ENCODE measurements around the gene SSNA1. TPM values are rescaled to one million over a fixed set of nuclear protein-coding genes. Genes with fewer than 3 reads are reported as not detected.

The SSNA1 gene
- total RNA-seq, 2 experiments from 2014 or later, result 103 TPM

DNA sequence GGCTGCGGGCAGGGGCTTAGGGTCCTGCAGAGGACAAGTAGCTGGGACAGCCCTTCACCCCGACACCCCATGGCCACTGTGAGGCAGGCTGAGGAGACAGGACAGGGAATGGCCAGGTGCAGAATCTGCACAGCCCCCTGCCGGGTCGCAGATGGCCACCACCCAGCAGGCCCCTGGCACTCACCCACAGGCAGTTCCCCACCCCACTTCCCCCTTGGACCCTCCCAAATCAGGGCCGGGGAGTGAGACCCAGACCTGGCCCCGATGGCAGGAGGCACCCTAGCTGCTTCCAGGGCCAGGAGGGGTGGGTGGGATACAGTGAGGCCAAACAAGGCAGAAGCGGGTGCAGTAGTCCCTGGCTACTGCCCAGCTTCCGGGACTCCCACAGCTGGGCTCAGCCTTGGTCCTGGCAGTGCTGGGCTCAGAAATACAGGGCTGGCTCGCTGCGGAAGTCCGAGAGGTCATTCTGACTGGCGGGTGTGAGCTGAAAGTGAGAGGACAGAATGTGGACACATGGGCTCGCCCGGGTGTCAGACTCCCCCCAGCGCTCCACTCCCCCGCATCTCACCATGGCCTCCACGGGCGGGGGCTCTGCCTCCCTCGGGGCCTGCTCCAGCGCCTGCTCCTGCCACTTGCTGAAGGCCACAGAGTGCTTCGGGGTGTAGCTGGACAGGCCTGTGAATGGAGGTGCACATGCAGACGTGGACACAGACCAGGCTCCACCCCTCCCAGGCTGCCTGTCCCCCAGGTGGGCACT is 3.4 kb downstream of the SSNA1 start:
- ChIA-PET CTCF (interaction anchor here (0.5 to 1.7 kb wide), 2 partner anchors 45 to 66 kb away, joined by 4 to 5 read pairs; no protein-coding TSS in a partner anchor), POLR2A (interaction anchor here (0.6 kb wide), 1 partner anchor 63 kb away, joined by 3 read pairs; no protein-coding TSS in a partner anchor)

DNA sequence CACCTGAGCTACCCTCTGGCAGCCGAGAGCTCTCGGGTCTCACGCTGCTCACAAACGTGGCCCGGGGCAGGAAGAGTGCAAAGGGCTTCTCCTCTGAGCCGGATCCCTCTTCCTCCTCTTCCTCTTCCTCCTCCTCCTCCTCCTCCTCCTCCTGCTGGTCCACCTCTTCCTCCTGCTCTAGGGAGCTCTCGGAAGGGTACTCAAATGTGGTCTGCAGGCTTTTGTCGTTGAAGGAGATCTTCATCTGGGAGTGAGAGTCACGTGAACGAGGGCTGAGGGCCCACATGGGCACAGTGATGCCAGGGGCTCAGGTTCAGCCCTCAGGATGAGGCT is 3.9 kb downstream of the SSNA1 start:
- ChIA-PET CTCF (interaction anchor here (0.5 to 1.7 kb wide), 2 partner anchors 44 to 67 kb away, joined by 4 to 5 read pairs; no protein-coding TSS in a partner anchor), POLR2A (interaction anchor here (0.6 kb wide), 1 partner anchor 56 kb away, joined by 5 read pairs; no protein-coding TSS in a partner anchor)

DNA sequence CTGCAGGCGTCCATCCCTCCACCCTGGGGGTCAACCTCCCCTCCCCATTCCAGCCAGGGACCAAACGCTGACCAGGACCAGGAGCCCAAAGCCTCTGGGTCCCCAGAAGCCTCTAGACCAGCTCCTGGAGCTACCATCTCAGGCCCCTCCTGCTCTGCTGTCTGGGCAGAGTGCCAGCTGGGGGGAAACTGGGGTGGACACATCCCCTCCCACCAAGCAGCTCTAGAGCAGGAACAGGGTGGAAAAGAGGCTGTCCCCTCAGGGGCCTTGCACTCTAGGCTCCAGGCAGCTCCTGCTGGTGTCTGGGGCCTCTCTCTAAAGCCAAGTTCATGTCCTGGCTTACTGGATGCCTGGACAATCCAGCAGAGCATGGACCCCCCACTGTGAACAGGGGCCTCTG is 4.4 kb downstream of the SSNA1 start:
- CTCF ChIA-PET, result interaction anchor here (1.7 kb wide), 1 partner anchor 44 kb away, joined by 4 read pairs; no protein-coding TSS in a partner anchor
- POLR2A ChIA-PET, result interaction anchor here (0.6 kb wide), 1 partner anchor 55 kb away, joined by 5 read pairs; no protein-coding TSS in a partner anchor

DNA sequence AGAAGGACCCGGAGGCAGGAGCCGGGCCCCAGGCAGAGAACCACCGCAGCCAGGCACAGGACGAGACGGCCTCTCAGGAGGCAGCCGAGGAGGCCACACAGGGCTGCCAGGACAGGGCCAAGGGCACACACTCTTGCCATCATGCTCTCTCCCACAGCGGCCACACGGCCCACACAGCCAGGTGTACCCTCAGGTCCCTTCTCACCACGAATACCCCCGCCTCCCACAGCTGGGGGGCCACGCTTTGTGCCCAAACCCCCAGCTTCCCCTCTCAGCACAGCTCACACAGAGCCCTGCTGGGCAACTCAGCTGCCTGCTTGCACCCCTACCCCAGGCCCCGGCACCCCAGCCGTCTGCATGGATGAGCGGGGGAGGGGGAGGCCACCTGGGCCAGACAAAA is 5.3 kb downstream of the SSNA1 start:
- POLR2A ChIA-PET, result no interaction called here

DNA sequence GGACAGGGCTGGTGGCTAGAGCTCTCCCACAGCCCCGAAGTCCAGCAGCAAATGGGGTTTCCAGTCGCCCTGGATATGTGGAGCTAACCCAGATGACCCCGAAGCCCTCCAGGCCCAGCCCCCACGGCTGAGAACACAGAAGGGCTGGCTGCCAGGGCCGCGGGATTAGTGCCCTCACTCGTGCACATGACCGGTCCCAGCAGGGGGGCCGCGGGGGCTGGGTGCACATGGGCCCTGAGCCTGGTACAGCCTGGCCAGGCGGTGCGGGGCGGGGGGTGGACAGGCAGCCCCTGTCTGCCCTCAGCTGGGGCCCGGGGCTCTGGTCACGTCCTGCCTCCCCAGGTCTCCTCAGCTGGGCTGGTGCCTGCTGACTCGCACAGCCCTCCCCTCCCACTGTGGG is 5.9 kb downstream of the SSNA1 start:
- ChIA-PET POLR2A (no interaction called here), CTCF (interaction anchor here (1.2 to 1.4 kb wide), 2 partner anchors 10 to 11 kb away, joined by 3 to 4 read pairs; partner anchors contain the start of genes NDOR1 and TMEM203)

More for the DNA sequence above, 5.3 kb downstream of the SSNA1 start:
- CTCF ChIA-PET, result interaction anchor here (1.2 kb wide), 1 partner anchor 10 kb away, joined by 3 read pairs; no protein-coding TSS in a partner anchor

DNA sequence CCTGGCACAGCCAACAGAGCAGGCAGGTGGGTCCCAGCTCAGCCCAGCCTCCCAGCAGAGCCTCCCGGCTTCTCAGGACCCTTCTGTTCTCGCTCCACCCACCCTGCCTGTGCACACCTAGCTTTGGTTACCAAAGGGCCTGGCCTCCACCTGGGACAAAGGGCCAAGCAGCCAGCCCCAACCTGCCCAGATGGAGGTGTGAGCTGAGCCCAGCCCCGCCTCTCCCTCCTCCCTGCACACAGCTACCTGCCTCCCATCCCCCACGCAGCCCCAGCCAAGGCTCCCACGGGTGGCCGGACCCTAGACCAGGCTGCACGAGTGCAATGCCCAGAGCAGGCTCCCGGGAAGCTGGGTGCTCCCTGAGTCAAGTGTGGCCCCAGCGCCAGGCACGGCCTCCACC is 6.4 kb downstream of the SSNA1 start:
- POLR2A ChIA-PET, result no interaction called here
- CTCF ChIA-PET, result interaction anchor here (1.0 to 1.4 kb wide), 2 partner anchors 10 to 80 kb away, joined by 3 to 4 read pairs; partner anchors contain the start of genes DPP7, NDOR1 and TMEM203

DNA sequence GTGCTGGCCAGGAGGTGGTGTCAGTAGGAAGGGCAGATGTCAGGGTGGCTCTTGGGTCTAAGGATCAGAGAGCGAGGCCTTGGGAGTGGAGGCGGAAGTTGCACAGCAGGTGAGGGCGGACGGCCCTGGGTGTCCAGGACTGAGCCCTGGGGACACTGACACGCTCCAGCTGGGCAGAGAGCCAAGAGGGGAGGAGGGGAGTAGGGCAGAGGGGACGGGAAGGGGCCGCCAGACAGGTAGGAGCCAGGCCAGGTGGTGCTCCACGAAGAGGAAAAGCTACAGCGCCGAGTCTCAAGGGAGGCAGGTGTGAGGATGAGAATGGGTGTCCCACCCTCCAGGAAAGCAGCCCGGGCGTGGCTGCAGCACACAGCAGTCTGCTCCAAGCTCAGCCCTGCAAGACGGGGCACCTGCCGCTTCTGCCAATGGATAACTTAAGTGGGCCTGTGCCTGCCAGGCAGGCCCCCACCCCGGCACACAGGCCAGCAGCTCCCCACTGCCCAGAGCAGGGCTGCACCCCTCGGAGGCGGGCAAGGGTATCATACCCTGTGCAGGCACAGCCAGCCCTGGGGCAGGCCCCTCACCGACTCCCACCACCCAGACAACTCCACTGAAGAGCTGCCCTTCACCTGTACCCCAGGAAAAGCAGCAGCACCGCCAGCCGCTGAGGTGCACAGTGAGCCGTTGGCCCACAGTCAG is 7.2 kb downstream of the SSNA1 start:
- POLR2A ChIA-PET, result interaction anchor here (0.5 kb wide), 1 partner anchor 398 kb away, joined by 3 read pairs; no protein-coding TSS in a partner anchor
- CTCF ChIA-PET, result interaction anchor here (0.6 to 1.4 kb wide), 4 partner anchors 7 to 81 kb away, joined by 3 to 4 read pairs (median 3); partner anchors contain the start of genes ANAPC2, DPP7, NDOR1 and SSNA1

DNA sequence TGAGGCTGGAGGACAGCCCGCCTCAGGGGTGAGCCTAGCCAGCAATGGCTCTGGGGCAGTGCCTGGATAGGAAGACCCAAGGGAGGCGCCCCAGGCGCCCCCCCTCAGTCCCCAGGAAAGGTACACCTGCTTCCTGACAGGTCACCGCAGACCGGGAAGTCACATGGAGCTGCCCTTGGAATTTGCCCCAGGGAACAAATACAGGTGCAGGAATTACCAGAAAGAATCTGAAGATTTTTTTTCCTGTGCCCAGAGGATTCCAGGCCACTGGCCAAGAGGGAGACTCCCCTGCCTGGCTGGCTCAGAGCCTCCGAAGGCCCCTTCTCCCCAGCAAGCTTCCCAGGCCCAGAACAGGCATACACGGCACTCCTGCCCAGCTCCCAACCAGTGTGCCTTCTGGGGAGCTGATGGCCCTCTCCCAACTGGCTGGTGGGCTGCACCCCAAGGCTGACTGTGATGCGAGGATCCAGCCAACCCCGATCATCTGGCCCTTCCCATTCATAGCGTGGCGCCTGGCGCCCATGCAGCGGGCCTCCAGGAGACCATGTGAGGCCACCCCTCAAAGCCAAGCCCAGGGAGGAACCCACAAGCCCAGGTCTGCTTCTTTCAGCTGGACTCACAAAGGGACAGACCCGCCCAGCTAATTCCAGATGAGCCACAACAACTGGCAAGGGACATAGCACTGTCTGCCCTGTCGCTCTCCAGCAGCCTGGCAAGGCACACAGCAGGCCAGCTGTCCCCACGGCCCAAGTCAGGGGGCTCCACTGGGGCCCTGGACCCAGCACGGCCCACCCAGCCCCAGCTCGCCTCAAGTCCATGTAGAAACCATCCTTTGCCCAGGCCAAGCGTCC is 9.8 kb downstream of the SSNA1 start:
- CTCF ChIA-PET, result interaction anchor here (0.8 to 1.6 kb wide), 3 partner anchors 9 to 38 kb away, joined by 3 to 6 read pairs (median 5); partner anchors contain the start of genes ANAPC2 and SSNA1
- POLR2A ChIA-PET, result interaction anchor here (1.8 kb wide), 1 partner anchor 10 kb away, joined by 4 read pairs; the partner anchor contains the start of genes ANAPC2 and SSNA1

DNA sequence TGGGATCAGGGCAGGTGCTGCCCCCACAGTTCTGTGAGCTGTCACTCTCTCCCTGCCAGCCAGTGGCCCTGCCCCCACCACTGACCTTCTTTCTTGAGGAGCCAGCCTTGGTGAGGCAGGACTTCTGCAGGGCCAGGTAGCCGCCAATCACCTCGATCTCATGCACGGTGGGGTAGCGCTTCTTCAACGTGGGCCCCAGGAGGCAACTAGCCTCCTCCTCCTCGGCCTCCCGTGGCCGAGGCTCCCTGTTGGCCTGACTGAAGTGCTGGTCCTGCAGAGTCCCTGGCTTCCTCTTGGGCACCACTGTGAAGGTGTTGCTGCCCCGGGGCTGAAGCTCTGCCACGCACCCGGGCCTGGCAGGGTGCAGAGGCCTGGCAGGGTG is 10.4 kb downstream of the SSNA1 start:
- ChIA-PET POLR2A (interaction anchor here (1.8 kb wide), 1 partner anchor 10 kb away, joined by 4 read pairs; the partner anchor contains the start of genes ANAPC2 and SSNA1), CTCF (interaction anchor here (0.6 to 1.6 kb wide), 3 partner anchors 10 to 150 kb away, joined by 3 to 6 read pairs (median 5); partner anchors contain the start of genes ANAPC2 and SSNA1)

DNA sequence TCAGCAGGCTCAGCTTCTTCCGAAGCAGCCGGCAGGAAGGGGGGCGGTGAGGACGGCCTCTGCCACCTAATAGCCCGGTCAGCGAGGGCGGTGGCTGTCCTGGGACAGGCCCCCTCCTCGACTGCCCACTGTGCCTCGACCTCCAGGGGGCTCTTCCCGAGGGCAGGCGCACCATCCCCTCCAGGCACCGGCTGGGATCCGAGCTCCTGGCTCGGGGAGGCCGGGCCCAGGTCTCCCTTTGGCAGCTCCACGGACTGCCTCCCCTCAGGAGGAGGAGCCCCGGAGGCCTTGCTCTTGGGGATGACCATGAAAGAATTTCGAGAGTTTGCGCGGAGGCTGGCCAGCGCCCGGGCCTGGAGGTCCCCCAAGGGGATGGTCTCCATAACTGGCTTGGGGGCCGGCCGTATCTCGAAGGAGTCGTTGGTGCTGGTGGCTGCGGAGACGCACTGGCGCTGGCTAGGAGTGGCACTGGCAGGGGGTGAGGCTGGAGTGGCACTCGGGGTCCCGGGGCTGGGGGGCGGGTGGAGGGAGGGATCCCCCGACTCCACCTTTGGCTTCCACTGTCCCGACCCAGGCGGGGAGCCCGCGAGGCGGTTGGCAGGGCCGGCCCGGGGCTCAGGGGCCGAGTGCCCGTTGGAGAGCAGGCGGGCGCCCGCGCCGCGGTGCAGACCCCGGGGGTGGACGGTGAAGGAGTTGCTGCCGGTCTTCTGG is 11.1 kb downstream of the SSNA1 start:
- ChIA-PET CTCF (interaction anchor here (0.6 to 1.6 kb wide), 2 partner anchors 37 to 150 kb away, joined by 3 to 6 read pairs; no protein-coding TSS in a partner anchor), POLR2A (interaction anchor here (1.8 kb wide), 1 partner anchor 11 kb away, joined by 4 read pairs; the partner anchor contains the start of genes ANAPC2 and SSNA1)

DNA sequence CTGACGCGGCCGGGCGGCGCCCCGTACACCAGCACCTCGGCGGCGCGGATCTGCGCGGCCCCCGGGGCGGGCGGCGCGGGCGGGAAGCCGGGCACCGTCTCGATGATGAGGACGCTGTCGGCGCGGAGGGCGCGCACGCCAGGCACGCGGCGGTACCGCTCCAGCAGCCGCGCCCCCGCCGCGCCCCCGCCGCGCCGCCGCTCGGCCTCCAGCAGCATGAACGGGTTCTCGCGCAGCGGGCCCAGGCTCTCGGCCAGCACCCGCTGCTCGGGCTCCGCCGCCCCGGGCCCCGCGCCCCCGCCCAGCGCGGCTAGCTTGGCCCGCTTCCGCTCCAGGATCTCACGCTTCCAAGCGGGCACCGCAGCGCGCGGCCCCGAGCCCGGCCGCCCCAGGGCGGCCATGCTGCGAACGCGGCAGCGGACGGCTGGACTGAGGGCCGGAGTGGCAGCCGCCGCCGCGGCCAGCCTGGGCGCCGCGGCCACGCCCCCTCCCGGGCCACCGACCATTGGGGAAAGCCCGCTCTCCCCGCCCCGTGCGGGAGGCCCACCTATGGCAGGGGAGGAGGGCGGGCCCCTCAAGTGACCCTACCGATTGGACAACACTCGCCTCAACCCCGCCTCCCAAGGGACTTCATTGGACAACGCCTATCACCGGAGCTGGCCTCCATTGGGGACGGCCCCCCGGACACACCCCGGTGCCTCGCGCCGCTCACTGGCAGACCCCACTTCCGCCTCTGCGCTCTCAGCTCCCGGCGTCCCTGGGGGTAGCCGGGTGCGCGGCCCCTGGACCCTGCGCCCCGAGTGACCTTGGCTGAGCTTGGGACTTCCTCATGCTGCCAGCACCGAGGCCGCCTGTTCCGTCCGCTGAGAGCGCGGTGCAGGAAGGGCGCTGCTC is 12.1 kb downstream of the SSNA1 start, which contains the start of gene TPRN:
TPRN (minus strand) TSS at position 431 of the 894 bp plus-strand sequence; CDS start at position 401, 30 bp downstream.
- ChIA-PET POLR2A (interaction anchor here (0.5 to 1.5 kb wide), 8 partner anchors 12 to 399 kb away, joined by 3 to 10 read pairs (median 4); partner anchors contain the start of genes ANAPC2, SSNA1 and TUBB4B), CTCF (interaction anchor here (0.5 to 5.0 kb wide), 5 partner anchors 12 to 373 kb away, joined by 3 to 21 read pairs (median 5); partner anchors contain the start of genes ANAPC2 and SSNA1)

DNA sequence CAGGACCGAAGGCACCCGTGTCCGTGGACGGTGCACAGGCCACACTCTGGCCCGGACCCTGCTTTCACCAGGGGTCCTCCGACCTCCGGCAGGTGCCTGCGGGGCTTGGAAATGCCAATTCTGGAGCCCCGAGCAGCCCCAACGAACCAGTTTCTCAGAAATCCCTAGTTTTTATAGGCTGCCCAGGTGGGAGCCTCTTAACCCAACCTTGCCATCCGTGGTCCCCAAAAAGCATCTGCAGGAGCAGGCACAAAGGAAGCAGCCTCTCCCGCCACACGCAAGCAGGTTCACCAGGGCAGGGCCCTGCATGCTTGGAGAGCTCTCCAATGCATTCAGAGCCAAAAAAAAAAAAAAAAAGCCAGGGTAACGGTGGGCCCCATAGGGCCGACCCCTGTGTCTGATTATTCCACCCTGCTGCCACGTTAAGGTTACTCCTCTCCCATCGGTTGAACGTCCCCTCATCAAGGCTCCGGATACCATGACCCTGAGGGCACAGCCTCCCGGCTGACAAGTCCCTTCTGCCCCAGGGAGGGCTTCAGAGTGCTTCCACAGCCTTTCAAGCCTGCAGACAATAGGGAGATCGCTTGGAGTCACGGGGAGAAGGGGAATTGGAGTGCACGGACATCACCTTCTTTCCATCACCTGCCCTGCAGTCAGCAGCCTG is 12.9 kb downstream of the SSNA1 start:
- ChIA-PET CTCF (interaction anchor here (0.6 to 5.0 kb wide), 5 partner anchors 13 to 372 kb away, joined by 3 to 21 read pairs (median 5); partner anchors contain the start of genes ANAPC2 and SSNA1), POLR2A (interaction anchor here (0.7 to 1.5 kb wide), 5 partner anchors 13 to 86 kb away, joined by 3 to 10 read pairs (median 6); partner anchors contain the start of genes ANAPC2, SSNA1 and TUBB4B)

DNA sequence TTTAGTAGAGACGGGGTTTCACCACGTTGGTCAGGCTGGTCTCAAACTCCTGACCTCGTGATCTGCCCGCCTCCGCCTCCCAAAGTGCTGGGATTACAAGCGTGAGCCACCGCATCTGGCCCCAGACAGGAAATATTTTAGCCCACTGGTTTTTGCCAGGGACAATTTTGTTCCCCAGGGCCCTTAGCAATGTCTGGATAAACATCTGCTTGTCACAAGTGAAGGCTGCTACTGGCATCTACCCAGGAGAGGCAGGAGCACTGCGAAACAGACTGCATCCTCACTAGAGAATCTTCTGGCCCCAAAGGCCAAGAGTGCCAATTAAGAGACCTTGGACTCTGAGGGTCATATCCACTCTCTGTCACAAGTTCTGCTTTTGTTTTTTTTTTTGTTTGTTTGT is 14.5 kb downstream of the SSNA1 start:
- POLR2A ChIA-PET, result no interaction called here
- CTCF ChIA-PET, result interaction anchor here (0.7 to 5.0 kb wide), 5 partner anchors 14 to 174 kb away, joined by 3 to 21 read pairs (median 3); partner anchors contain the start of genes ANAPC2, RNF224 and SSNA1

DNA sequence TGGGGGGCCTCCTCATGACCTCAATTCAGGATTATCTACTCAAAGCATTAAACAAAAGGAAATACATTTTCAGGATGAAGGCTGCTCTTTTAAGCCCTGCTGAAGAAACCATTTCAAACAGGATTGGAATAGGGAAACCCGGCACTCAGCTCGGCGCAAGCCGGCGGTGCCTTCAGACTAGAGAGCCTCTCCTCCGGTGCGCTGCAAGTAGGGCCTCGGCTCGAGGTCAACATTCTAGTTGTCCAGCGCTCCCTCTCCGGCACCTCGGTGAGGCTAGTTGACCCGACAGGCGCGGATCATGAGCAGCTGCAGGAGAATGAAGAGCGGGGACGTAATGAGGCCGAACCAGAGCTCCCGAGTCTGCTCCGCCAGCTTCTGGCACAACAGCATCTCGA is 16.3 kb downstream of the SSNA1 start:
- CTCF ChIA-PET, result interaction anchor here (1.0 to 5.0 kb wide), 6 partner anchors 10 to 75 kb away, joined by 3 to 21 read pairs (median 5); partner anchors contain the start of genes ANAPC2, RNF224 and SSNA1
- POLR2A ChIA-PET, result interaction anchor here (1.3 to 3.2 kb wide), 3 partner anchors 16 to 36 kb away, joined by 6 to 15 read pairs (median 7); partner anchors contain the start of genes ANAPC2, RNF208, SSNA1 and TUBB4B
